Measurements from ENCODE around the gene PRR20B.

GRCh38 chr13:57136093-57136492, 11.2 kb upstream of the PRR20B start:
- no peak for TF ChIP-seq CTCF (IDR thresholded peaks at IDR 0.05)
- TF ChIP-seq POLR2A (IDR thresholded peaks at IDR 0.05) = no peak
- TF ChIP-seq POLR2AphosphoS5 (IDR thresholded peaks at IDR 0.05) = no peak
- no peak for TF ChIP-seq EP300 (IDR thresholded peaks at IDR 0.05)
